Non-pigmented ciliary epithelial cell (primary cell): ENCODE measurements around the gene TNP1.

Source experiments
- DNase-seq: peaks from one replicate; pipeline ENCODE4 v3.0.0-alpha.2; 2010; ENCODE audit warnings: low read depth

Gene TNP1

GRCh38 chr2:216873573-216873972 lies 13.7 kb upstream of the TNP1 start:
- no peak for DNase-seq

GRCh38 chr2:216872624-216873023 lies 12.8 kb upstream of the TNP1 start:
- DNase-seq, result no peak

GRCh38 chr2:216872040-216872439 lies 12.2 kb upstream of the TNP1 start:
- no peak for DNase-seq

- DNase-seq, result no peak
Measured at GRCh38 chr2:216871333-216871934, 11.6 kb upstream of the TNP1 start.

- no peak for DNase-seq
Measured at GRCh38 chr2:216870508-216871332, 10.9 kb upstream of the TNP1 start.

- DNase-seq, result no peak
Measured at GRCh38 chr2:216866515-216867095, 6.7 kb upstream of the TNP1 start.

GRCh38 chr2:216865658-216866057 lies 5.8 kb upstream of the TNP1 start:
- no peak for DNase-seq

- DNase-seq, result no peak
Measured at GRCh38 chr2:216863946-216864345, 4.1 kb upstream of the TNP1 start.

GRCh38 chr2:216862628-216863398 lies 2.9 kb upstream of the TNP1 start:
- no peak for DNase-seq

- no peak for DNase-seq
Measured at GRCh38 chr2:216860426-216861137, 718 bp upstream of the TNP1 start.

- no peak for DNase-seq
Measured at GRCh38 chr2:216858312-216858711, 1.6 kb downstream of the TNP1 start.

- peak; percentile 14 for DNase-seq
Measured at GRCh38 chr2:216857131-216857550, 2.7 kb downstream of the TNP1 start.

- no peak for DNase-seq
Measured at GRCh38 chr2:216856406-216857065, 3.3 kb downstream of the TNP1 start.

GRCh38 chr2:216855605-216856004 lies 4.3 kb downstream of the TNP1 start:
- no peak for DNase-seq

- no peak for DNase-seq
Measured at GRCh38 chr2:216855079-216855478, 4.8 kb downstream of the TNP1 start.

GRCh38 chr2:216851486-216852090 lies 8.3 kb downstream of the TNP1 start:
- no peak for DNase-seq

- no peak for DNase-seq
Measured at GRCh38 chr2:216850665-216851322, 9.1 kb downstream of the TNP1 start.

- no peak for DNase-seq
Measured at GRCh38 chr2:216849987-216850386, 9.9 kb downstream of the TNP1 start.

- no peak for DNase-seq
Measured at GRCh38 chr2:216845426-216845825, 14.4 kb downstream of the TNP1 start.

- DNase-seq, result no peak
Measured at GRCh38 chr2:216842636-216843035, 17.2 kb downstream of the TNP1 start.
